Measurements from ENCODE around the gene IGFBP6. TPM values are rescaled to one million over a fixed set of nuclear protein-coding genes. Genes with fewer than 3 reads are reported as not detected.

The IGFBP6 gene
- total RNA-seq, 2 experiments from 2014 or later = 1.9 to 2.2 TPM

DNA sequence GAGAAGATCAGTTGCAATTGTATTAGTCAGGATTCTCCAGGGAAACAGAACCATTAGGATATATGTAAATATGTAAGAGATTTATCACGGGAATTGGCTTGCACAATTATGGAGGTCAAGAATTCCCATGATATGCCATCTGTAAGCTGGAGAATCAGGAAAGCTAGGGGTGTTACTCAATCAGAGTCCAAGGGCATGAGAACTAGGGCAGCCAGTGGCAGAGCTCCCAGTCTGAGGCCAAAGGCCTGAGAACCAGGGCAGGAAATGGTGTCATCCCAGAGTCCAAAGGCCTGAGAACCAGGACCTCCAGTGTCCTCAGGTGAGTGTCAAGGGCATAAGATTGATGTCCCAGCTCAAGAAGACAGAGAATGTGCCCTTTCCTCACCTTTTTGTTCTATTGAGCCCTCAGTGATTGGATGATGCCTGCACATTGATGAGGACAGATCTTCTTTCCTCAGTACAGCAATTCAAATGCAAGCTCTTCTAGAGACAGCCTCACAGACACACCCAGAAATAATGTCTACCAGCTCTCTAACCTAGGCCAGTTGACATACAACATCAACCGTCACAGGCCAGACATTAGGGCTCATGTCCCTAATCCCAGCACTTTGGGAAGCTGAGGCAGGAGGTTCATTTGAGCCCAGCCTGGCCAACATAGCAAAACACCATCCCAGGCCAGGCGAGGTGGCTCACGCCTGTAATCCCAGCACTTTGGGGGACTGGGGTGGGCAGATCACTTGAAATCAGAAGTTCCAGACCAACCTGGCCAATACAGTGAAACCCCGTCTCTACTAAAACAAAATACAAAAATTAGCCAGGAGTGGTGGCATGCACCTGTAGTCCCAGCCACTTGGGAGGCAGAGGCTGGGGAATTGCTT lies 48.2 kb downstream of the IGFBP6 start:
- H3K27me3 Mint-ChIP-seq = no peaks in the 10 kb centered on the region
- H3K9me3 Mint-ChIP-seq = no peaks in the 10 kb centered on the region
- no peaks in the 10 kb centered on the region for H3K36me3 Mint-ChIP-seq
- H3K4me1 Mint-ChIP-seq = no peaks in the 10 kb centered on the region
- H3K4me3 Mint-ChIP-seq = no peak overlapping the region
- H3K27ac Mint-ChIP-seq = no peak overlapping the region
- DNase-seq = no peak

DNA sequence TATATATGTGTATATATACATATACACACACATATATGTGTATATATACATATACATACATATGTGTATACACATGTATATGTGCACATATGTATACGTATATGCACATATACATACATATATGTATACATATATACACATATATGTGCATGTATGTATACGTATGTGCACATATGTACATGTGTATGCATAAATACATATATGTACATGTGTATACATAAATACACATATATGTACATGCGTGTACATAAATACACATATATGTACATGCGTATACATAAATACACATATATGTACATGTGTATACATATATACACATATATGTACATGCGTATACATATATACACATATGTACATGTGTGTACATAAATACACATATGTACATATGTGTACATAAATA lies 49.7 kb downstream of the IGFBP6 start:
- no peak overlapping the region for H3K4me3 Mint-ChIP-seq
- no peak overlapping the region for H3K27ac Mint-ChIP-seq
- no peaks in the 10 kb centered on the region for H3K4me1 Mint-ChIP-seq
- H3K27me3 Mint-ChIP-seq = no peaks in the 10 kb centered on the region
- H3K9me3 Mint-ChIP-seq = no peaks in the 10 kb centered on the region
- no peak for DNase-seq
- H3K36me3 Mint-ChIP-seq = no peaks in the 10 kb centered on the region

DNA sequence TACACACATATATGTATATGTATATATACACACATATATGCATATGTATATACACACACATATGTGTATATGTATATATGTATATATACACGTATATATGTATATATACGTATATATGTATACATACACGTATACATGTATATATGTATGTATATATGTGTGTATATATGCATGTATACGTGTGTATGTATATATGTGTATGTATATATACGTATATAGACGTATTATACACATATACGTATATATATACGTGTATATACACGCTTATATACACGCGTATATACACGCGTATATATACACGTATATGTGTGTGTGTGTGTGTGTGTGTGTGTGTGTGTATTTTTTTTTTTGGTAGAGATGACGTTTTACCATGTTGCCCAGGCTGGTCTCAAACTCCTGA lies 50.2 kb downstream of the IGFBP6 start:
- no peak for DNase-seq
- H3K4me3 Mint-ChIP-seq = no peak overlapping the region
- H3K27ac Mint-ChIP-seq = no peak overlapping the region
- no peaks in the 10 kb centered on the region for H3K36me3 Mint-ChIP-seq
- no peaks in the 10 kb centered on the region for H3K9me3 Mint-ChIP-seq
- H3K4me1 Mint-ChIP-seq = no peaks in the 10 kb centered on the region
- no peaks in the 10 kb centered on the region for H3K27me3 Mint-ChIP-seq

DNA sequence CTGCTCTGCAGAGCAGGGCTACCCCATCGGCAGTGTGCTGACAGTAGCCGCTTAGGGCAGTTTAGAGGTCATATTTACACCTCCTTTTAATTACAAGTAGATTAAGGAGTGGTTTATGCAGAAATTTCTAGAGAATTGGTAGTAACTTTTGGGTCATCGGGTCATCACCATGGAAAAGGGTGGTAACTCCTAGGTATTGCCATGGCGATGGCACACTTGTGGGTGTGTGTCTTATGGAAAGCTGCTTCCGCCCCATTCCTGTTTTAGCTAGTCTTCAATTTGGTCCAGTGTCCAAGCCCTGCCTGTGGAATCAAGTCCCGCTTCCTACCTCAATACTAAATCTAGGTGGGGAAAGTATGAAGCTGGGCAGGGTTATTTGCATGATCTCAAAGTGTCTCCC lies 53.6 kb downstream of the IGFBP6 start:
- no peaks in the 10 kb centered on the region for H3K9me3 Mint-ChIP-seq
- H3K27ac Mint-ChIP-seq = no peak overlapping the region
- H3K4me1 Mint-ChIP-seq = no peaks in the 10 kb centered on the region
- no peak for DNase-seq
- no peaks in the 10 kb centered on the region for H3K27me3 Mint-ChIP-seq
- no peak overlapping the region for H3K4me3 Mint-ChIP-seq
- H3K36me3 Mint-ChIP-seq = no peaks in the 10 kb centered on the region

Other genes starting within 250 kb of the IGFBP6 start
- gene KRT78, start 248.7 kb upstream of the IGFBP6 start, total RNA-seq = not detected
- gene KRT8, start 192.6 kb upstream of the IGFBP6 start, total RNA-seq = under 1 TPM; 0.48 to 0.62 TPM
- 1 to 10 TPM; 7.3 to 7.6 TPM for gene KRT18, start 148.5 kb upstream of the IGFBP6 start, total RNA-seq
- 100 to 1,000 TPM; 704 to 720 TPM for gene EIF4B, start 91.2 kb upstream of the IGFBP6 start, total RNA-seq
- 1 to 10 TPM; 1.5 to 2.6 TPM for gene TNS2, start 47.6 kb upstream of the IGFBP6 start, total RNA-seq
- gene SPRYD3, start 18.3 kb upstream of the IGFBP6 start, total RNA-seq = 10 to 100 TPM; 23.5 to 25.7 TPM
- 1 to 10 TPM; 3.1 to 3.8 TPM for gene SOAT2, start 5.8 kb downstream of the IGFBP6 start, total RNA-seq
- gene ZNF740, start 83.1 kb downstream of the IGFBP6 start, total RNA-seq = 10 to 100 TPM; 34.9 to 42.8 TPM
- gene CSAD, start 83.3 kb downstream of the IGFBP6 start, total RNA-seq = 10 to 100 TPM; 11.8 to 11.9 TPM
- 100 to 1,000 TPM; 102 to 105 TPM for gene ITGB7, start 109.6 kb downstream of the IGFBP6 start, total RNA-seq
- 10 to 100 TPM; 22.7 to 26.0 TPM for gene RARG, start 134.5 kb downstream of the IGFBP6 start, total RNA-seq
- 10 to 100 TPM; 66.3 to 67.7 TPM for gene ESPL1, start 170.6 kb downstream of the IGFBP6 start, total RNA-seq
- gene PFDN5, start 197.9 kb downstream of the IGFBP6 start, total RNA-seq = 100 to 1,000 TPM; 309 to 321 TPM
- gene MYG1, start 202.0 kb downstream of the IGFBP6 start, total RNA-seq = 10 to 100 TPM; 73.4 to 79.7 TPM
- 10 to 100 TPM; 79.9 to 86.4 TPM for gene AAAS, start 223.9 kb downstream of the IGFBP6 start, total RNA-seq
- not detected for gene SP7, start 238.7 kb downstream of the IGFBP6 start, total RNA-seq

All from activated naive CD8-positive, alpha-beta T cell treated with anti-CD3 and anti-CD28 coated beads for 36 hours (primary cell).